GM23338 (cell line): ENCODE data around the gene GFOD1. TPM values are rescaled to one million over a fixed set of nuclear protein-coding genes. Genes with fewer than 3 reads are reported as not detected.

Source experiments
- ETS1 ChIP-seq: IDR thresholded peaks from 2 replicates; pipeline ENCODE4 v1.6.1; 2016; ENCODE audit warnings: antibody characterized with exemption
- JUNB ChIP-seq: IDR thresholded peaks from one replicate; pipeline ENCODE4 v1.6.1; 2016; ENCODE audit warnings: antibody characterized with exemption; ENCODE audit not compliant: unreplicated experiment
- NANOG ChIP-seq: IDR thresholded peaks from 2 replicates; pipeline ENCODE4 v1.6.1; 2016; ENCODE audit warnings: antibody characterized with exemption, borderline replicate concordance
- REST ChIP-seq: IDR thresholded peaks from one replicate; pipeline ENCODE4 v1.6.1; 2018; ENCODE audit warnings: antibody characterized with exemption; ENCODE audit not compliant: unreplicated experiment
- ZNF114 ChIP-seq: fragments of 250-450 bp; sonication (Bioruptor Pico); IDR thresholded peaks from 2 replicates; pipeline ENCODE4 v1.5.0; 2020; ENCODE audit warnings: mild to moderate bottlenecking, moderate library complexity
- ZNF331 ChIP-seq: fragments of 250-450 bp; sonication (Bioruptor Pico); IDR thresholded peaks from 2 replicates; pipeline ENCODE4 v1.5.0; 2020; ENCODE audit warnings: low read depth, mild to moderate bottlenecking, moderate library complexity
- ZNF462 ChIP-seq: fragments of 250-450 bp; sonication (Bioruptor Pico); IDR thresholded peaks from 2 replicates; pipeline ENCODE4 v1.5.0; 2020; ENCODE audit warnings: mild to moderate bottlenecking, moderate library complexity
- polyA plus RNA-seq: library from polyadenylated mRNA; unstranded; fragments of >200 nt; fragmentation: Nextera tagmentation; extraction: Ambion mirVana; gene quantifications from 2 replicates; pipeline ENCODE4 v1.2.1, GENCODE V29; 2016
- total RNA-seq: library from RNA; depleted of rRNA; stranded (reverse); fragments of >200 nt; shearing (Covaris generic); gene quantifications from 2 replicates; pipeline ENCODE4 v1.2.3, GENCODE V29; 2014

Gene GFOD1
- total and polyA plus RNA-seq, 2 experiments from 2014 or later = 4.9 to 12.8 TPM

GRCh38 chr6:13425943-13426931 is 61.2 kb downstream of the GFOD1 start (continued):
- TF ChIP-seq ZNF462 (CRISPR knock-in tag) (no peak), JUNB (no peak), REST (no peak), ZNF114 (no peak), ZNF331 (CRISPR knock-in tag) (no peak), NANOG (no peak), ETS1 (no peak)
